Fibroblast of the conjunctiva (primary cell): ENCODE measurements around the gene PDE2A.

Source experiments
- DNase-seq: peaks from one replicate; pipeline ENCODE4 v3.0.0-alpha.2; 2010; ENCODE audit warnings: low read depth

PDE2A gene

DNA sequence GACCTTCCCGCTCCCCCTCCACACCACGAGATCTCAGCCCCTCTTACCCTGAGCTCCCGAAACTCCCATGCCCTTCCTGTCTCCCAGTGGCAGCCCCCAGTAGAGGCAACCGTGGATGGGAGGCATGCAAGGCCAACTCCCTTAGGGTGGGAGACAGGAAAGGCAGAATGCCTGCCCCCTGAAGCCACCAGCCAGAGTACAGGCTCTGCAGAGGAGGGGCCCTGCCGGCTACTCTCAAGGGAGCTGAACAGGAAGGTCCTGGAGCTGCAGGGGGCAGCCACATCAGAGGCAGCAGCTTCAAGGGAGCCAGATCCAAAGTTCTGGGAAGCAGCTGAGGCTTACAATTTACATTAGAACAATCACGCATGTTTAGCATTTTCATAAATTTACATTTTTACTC lies 38.3 kb downstream of the PDE2A start:
- DNase-seq: no peak

DNA sequence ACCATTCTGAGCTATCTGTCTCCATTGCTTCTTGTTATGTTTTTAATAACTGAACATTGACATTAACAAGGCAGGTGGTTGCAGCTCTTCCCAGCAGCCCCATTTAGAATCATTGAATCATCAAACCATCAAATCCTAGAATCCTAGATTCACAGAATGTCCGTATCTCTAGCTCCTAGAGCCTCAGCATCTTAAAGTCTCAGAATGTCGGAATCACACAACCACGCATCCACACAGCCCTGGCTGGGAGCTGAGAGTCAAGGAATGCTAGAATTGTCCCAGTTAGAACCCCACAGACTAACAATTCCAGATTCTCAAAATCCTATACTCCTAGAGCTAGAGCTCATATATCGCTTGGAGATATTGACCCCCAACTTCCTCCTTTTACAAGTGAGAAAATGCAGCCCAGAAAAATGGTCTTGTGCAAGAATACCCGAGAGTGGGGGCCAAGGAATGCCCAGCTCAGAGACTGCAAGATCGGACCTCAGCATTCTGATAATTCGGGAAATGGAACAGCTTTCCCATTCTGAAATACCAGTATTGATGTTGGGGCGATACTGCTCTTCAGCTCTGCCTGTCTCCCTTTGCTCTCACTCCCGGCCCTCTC lies 38.8 kb downstream of the PDE2A start:
- no peak for DNase-seq

- no peak for DNase-seq
Measured at GRCh38 chr11:72634472-72635095, 39.6 kb downstream of the PDE2A start.

DNA sequence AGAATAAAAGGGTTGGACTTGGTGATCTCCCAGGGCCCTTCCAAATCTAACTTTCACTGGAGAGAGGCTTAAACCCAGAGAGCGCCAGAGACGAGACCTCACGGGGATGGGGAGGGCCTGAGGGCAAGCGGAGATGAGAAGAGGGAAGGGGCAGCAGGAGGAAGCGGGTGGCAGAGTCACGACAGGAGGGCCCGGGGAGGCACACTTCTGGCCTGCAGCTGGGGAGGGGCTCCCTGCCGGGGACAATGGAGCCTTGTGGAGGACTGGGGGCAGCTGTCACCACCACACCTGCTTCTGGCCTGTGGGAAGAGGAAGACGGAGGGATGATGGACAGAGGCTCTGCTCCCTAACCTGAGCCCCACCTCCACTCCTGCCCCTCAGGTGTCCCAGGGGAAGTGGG lies 40.2 kb downstream of the PDE2A start:
- DNase-seq: no peak

DNA sequence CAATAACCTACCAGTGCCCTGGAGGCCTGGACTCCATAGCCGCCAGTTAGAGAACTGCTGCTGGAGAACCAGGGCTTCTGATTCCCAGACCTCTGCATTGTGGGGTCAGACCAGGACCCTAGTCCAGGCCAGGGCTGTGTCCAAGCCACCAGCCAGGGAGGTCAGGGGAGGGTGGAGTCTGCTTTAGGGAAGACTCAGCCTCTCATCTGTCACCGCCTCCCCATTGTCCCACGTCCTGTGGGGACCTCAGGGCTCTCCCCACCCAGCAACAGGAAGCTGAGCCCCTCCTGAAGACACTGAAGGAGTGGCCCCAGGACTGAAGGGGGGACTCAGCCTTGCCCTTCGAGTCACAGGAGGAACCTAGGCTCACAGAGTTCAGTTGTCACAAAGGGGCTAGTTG lies 41.2 kb downstream of the PDE2A start:
- no peak for DNase-seq

GRCh38 chr11:72631806-72632731 lies 42.2 kb downstream of the PDE2A start:
- DNase-seq: no peak

- no peak for DNase-seq
Measured at GRCh38 chr11:72630104-72630852, 43.9 kb downstream of the PDE2A start.

DNA sequence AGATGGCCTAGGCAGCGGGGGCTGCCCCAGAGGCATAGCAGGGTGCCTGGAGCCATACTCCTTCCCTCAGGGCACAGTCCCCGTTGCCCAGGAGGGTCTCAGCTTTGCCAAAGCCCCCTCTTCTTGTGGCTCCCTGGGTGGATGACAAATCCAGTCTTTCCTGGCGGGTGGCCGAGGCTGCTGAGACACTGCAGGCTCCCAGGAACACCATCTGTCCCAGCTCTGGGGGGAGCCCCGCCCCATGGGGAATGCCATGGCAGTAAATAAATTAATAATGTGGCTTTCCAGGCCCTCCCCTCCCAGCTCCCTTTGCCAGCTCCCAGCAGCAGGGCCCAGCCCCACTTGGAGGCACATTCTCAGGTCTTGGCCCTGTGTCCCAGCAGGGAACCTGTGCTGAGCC lies 45.0 kb downstream of the PDE2A start:
- DNase-seq: no peak

DNA sequence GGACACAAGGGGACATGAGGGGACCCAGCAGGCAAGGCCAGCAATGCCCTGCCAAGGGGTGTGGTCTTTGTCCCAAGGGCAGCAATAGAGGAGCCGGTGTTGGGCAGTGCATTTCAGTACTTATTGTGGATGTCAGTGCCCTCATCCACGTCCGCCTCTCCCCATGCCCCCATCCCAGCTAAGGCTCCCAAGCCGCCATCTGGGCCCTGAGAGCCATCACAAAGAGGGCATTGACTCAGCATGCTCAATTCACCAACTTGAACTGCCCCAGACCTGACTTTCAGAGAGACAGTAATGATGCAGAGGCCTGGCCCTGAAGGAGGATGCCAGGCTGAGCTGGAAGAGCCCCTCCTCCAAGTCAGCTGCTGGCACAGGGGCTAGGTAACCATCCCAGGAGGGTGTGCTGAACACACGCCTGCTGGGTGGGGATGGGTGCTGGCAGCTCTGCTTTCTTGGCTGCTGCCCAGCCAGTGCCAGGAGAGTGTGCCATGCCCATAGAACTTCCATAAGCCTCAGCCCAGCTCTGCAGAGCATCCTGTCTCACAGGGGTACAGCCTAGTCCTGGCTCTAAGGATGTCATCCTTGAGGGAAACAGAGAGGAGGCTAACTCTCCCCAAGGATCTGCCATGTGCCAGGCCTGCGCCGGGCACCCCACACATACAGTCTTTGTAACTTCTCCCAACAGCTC lies 46.5 kb downstream of the PDE2A start:
- no peak for DNase-seq

GRCh38 chr11:72626414-72626936 lies 47.7 kb downstream of the PDE2A start:
- DNase-seq: no peak

- no peak for DNase-seq
Measured at GRCh38 chr11:72625691-72626413, 48.4 kb downstream of the PDE2A start.

DNA sequence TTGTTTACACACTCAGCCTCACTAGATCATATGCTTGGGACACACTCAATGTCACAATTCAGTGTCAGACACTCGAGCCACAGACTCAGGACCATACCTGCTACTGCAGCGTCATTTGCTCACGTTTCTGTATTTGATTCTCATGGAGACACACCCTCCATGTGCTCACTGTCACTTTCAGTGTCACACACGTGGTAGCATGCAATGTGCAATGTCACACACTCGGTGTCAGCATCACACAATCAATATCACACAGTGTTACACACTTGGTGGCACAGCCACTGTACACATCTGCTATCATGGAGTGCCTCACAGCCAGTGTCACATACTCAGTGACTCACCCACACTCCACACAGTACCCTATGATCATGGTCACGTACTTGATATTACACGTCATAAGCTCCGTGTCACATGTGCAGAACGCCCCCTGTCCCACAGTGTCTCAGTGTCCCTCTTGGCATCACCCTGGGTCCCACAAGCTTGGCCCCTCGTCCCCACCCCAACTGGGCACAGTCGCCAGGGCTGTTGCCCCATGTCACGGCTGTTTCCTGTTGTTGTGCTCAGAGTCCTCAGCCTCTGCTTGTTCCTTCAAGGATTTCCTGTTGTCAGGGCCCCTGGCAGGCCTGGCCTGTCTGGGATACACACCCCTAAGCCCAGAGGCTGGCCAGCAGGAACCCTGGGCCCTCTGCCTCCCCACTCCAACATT lies 49.6 kb downstream of the PDE2A start:
- DNase-seq: no peak

- no peak for DNase-seq
Measured at GRCh38 chr11:72623052-72623451, 51.2 kb downstream of the PDE2A start.

- DNase-seq: no peak
Measured at GRCh38 chr11:72621008-72621610, 53.1 kb downstream of the PDE2A start.

DNA sequence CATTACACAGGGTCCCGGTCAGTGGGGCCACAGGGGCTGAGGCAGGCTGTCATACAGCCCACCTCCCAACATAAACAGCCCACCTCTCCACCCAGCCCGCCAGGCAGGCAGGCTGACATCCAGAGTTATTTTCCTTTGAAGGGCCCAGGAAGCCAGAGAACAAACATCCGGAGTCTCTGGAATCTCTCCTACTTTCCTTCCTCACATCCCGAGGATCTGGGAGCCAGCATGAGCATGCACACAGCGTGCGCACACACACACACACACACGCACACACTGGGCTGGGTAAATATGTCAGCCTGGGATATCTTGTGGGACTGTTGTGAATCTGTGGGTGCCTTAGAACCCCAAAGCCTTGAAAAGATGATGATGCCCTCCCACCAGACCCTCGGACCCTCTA lies 55.4 kb downstream of the PDE2A start:
- no peak for DNase-seq

DNA sequence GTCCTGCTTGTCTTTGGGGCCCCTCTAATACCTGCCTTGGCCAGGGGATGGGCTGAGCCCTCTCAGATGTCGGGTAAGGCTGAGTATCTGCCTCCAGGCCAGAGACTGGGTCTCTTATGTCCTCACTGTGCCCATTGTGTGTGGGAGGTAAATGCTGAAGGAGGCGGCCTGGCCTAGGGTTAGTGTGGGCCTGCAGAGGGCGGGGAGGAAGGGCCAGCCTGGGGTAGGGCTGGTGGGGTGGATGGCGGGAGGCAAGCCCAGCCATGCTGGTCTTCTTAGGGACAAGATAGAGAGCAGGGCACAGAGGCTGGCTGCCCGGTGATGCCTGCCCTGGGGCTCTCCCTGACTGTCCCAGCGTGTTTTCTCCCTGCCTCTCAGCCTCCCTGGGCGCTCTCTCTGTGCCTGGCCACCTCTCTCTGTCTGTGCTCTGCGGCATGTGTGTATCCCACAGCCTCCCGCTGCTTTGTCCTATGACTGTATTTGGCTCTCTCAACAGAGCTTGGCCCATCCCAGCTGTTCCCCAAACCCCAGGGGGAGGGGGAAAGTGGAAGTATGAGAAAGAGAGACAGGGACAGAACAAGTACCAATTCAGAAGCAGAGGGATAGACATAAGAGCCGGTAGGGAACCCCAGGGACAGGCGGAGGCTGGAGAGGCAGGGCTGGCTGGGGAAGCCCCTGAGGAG lies 57.0 kb downstream of the PDE2A start:
- DNase-seq: no peak

DNA sequence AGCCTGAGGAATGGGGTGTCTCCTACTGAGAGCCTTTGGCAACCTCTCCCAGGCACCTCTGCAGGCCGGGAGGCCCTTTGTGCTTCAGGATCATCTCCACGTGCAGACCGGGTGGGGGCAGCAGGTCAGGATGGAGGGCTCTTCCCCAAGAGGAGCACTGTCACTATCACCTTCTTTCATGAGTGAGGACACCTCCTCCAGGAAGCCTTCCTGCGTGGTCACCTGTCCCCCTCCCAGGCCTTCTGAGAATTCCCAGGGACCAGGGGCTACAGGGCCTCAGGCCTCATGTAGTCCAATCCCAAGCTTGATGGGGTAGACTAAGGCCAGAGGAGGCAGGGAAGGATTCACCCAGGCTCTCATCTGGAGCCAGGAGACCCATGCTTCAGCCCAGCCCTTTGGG lies 57.6 kb downstream of the PDE2A start:
- no peak for DNase-seq

- DNase-seq: no peak
Measured at GRCh38 chr11:72615329-72615728, 58.9 kb downstream of the PDE2A start.

DNA sequence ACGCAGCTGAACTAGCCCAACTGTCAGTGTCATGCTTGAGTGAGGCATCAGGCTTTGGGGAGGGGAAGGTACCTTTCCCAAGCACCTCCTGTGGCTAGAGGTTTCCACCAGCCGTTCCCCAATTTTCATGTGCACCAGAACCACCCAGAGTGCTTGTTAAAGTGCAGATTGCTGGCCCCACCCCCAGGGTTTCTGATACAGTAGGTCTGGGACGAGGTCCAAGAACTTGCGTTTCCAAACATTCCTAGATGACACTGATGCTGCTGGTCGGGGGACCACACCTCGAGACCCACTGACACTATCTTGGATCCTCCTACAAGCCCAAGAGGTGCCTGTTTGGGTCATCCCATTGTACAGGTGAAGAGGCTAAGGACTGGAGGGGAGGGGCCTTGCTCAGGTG lies 59.8 kb downstream of the PDE2A start:
- no peak for DNase-seq
